IMR-90 (cell line): Measurements from ENCODE around the gene CD300LF. TPM values are rescaled to one million over a fixed set of nuclear protein-coding genes. Genes with fewer than 3 reads are reported as not detected.

Experiments
- ATAC-seq: fragments of 200-7000 bp; cut with Tn5 transposase; 2 replicates; pipeline ENCODE4 v1.9.1; 2020; ENCODE audit warnings: low read depth, mild to moderate bottlenecking, moderate library complexity
- BruUV-seq: library from RNA; stranded (reverse); fragments of 400-500 nt; replicated peaks from 2 replicates; lab custom pipeline; 2021; lab: Mats Ljungman, UMichigan
- CTCF ChIA-PET: fragments of 300-600 bp; formaldehyde crosslinking; extraction: SDS; loops from one replicate; lab custom pipeline; 2021; ENCODE audit warnings: antibody characterized with exemption; lab: Yijun Ruan, JAX
- POLR2A ChIA-PET: fragments of 300-600 bp; sonication (Branson Sonifier 250); formaldehyde crosslinking; loops from one replicate; lab custom pipeline; 2022; ENCODE audit warnings: antibody characterized with exemption; ENCODE audit not compliant: unreplicated experiment; lab: Charles Lee
- DNase-seq: peaks from one replicate; pipeline ENCODE4 v3.0.0; 2013
- H2AFZ ChIP-seq: replicated peaks from 2 replicates; pipeline ENCODE3; 2013; ENCODE audit warnings: low read length, mild to moderate bottlenecking; ENCODE audit not compliant: poor library complexity
- H2AK5ac ChIP-seq: 2 replicates; pipeline ENCODE4 v1.6.1; 2013; ENCODE audit warnings: low read depth, low read length, inconsistent platforms
- H2AK9ac ChIP-seq: replicated peaks from 2 replicates; pipeline ENCODE3; 2013; ENCODE audit warnings: mild to moderate bottlenecking, low read depth, low read length, moderate library complexity; ENCODE audit not compliant: poor library complexity
- H2BK120ac ChIP-seq: 2 replicates; pipeline ENCODE4 v1.6.1; 2013; ENCODE audit warnings: low read depth, low read length, inconsistent platforms
- H2BK15ac ChIP-seq: 3 replicates; pipeline ENCODE4 v1.6.1; 2013; ENCODE audit warnings: low read depth, low read length, inconsistent platforms
- H2BK20ac ChIP-seq: 2 replicates; pipeline ENCODE4 v1.6.1; 2013; ENCODE audit warnings: low read depth, mild to moderate bottlenecking, inconsistent platforms, low read length, moderate library complexity
- H2BK5ac ChIP-seq: 2 replicates; pipeline ENCODE4 v1.6.1; 2013; ENCODE audit warnings: mild to moderate bottlenecking, low read depth, low read length, inconsistent platforms; ENCODE audit not compliant: poor library complexity, severe bottlenecking
- H3K14ac ChIP-seq: replicated peaks from 2 replicates; pipeline ENCODE4 v1.6.1; 2013; ENCODE audit warnings: low read depth, low read length, inconsistent platforms
- H3K18ac ChIP-seq: 2 replicates; pipeline ENCODE4 v1.6.1; 2013; ENCODE audit warnings: low read depth, low read length, control low read depth
- H3K23ac ChIP-seq: 2 replicates; pipeline ENCODE4 v1.6.1; 2013; ENCODE audit warnings: low read depth, low read length, inconsistent platforms
- H3K27ac ChIP-seq: 2 replicates; pipeline ENCODE4 v1.5.1; 2013; ENCODE audit warnings: mild to moderate bottlenecking, control low read depth, low read length; ENCODE audit not compliant: insufficient read depth
- H3K27me3 ChIP-seq: 2 replicates; pipeline ENCODE4 v1.6.1; 2013; ENCODE audit warnings: low read length; ENCODE audit not compliant: control insufficient read depth, insufficient read depth
- H3K36me3 ChIP-seq: 2 replicates; pipeline ENCODE4 v1.6.1; 2013; ENCODE audit warnings: low read length, mixed read lengths; ENCODE audit not compliant: control insufficient read depth, insufficient read depth
- H3K4ac ChIP-seq: 2 replicates; pipeline ENCODE4 v1.6.1; 2013; ENCODE audit warnings: low read depth, low read length, inconsistent platforms
- H3K4me1 ChIP-seq: 2 replicates; pipeline ENCODE4 v1.6.1; 2013; ENCODE audit warnings: low read length, mixed read lengths; ENCODE audit not compliant: control insufficient read depth, insufficient read depth
- H3K4me2 ChIP-seq: 2 replicates; pipeline ENCODE4 v1.6.1; 2013; ENCODE audit warnings: low read depth, mild to moderate bottlenecking, control low read depth, low read length, moderate library complexity
- H3K4me3 ChIP-seq: 2 replicates; pipeline ENCODE4 v1.5.1; 2013; ENCODE audit warnings: low read depth, mild to moderate bottlenecking, control low read depth, low read length, moderate library complexity; ENCODE audit not compliant: insufficient read depth
- H3K56ac ChIP-seq: 2 replicates; pipeline ENCODE4 v1.6.1; 2013; ENCODE audit warnings: low read length, inconsistent platforms; ENCODE audit not compliant: insufficient read depth; ENCODE audit errors: extremely low read depth
- H3K79me1 ChIP-seq, 2 experiments: 2 replicates each; pipeline ENCODE4 v1.6.1; 2013; ENCODE audit warnings: low read length in 2 of 2, inconsistent platforms in 1 of 2, low read depth in 1 of 2
- H3K9ac ChIP-seq: 2 replicates; pipeline ENCODE4 v1.6.1; 2013; ENCODE audit warnings: low read depth, low read length, control low read depth
- H3K9me1 ChIP-seq: 2 replicates; pipeline ENCODE4 v1.6.1; 2013; ENCODE audit warnings: low read length, inconsistent platforms; ENCODE audit not compliant: insufficient read depth
- H3K9me3 ChIP-seq: 2 replicates; pipeline ENCODE4 v1.6.1; 2013; ENCODE audit warnings: low read length; ENCODE audit not compliant: control insufficient read depth, insufficient read depth
- H4K20me1 ChIP-seq: 2 replicates; pipeline ENCODE4 v1.6.1; 2013; ENCODE audit warnings: low read length, inconsistent platforms; ENCODE audit not compliant: insufficient read depth
- H4K5ac ChIP-seq: 2 replicates; pipeline ENCODE4 v1.6.1; 2013; ENCODE audit warnings: mild to moderate bottlenecking, low read depth, low read length, control low read depth
- H4K8ac ChIP-seq, 2 experiments: 2 replicates each; pipeline ENCODE4 v1.6.1; 2013; ENCODE audit warnings: low read depth in 2 of 2, low read length in 2 of 2, control low read depth in 1 of 2, inconsistent platforms in 1 of 2
- H4K91ac ChIP-seq: 2 replicates; pipeline ENCODE4 v1.6.1; 2013; ENCODE audit warnings: low read depth, low read length, inconsistent platforms; ENCODE audit not compliant: insufficient read depth
- BHLHE40 ChIP-seq: fragments of 150-350 bp; IDR thresholded peaks from 2 replicates; pipeline ENCODE4 v1.6.1; 2016; ENCODE audit warnings: mild to moderate bottlenecking, low read depth, low read length
- CEBPB ChIP-seq: IDR thresholded peaks from 2 replicates; pipeline ENCODE4 v1.6.1; 2012; ENCODE audit warnings: low read depth, low read length, improper control_type of control experiment
- CHD1 ChIP-seq: IDR thresholded peaks from 2 replicates; pipeline ENCODE4 v1.6.1; 2012; ENCODE audit warnings: low read depth, low read length, improper control_type of control experiment
- CTCF ChIP-seq: conservative IDR thresholded peaks from 2 replicates; pipeline ENCODE4 v1.5.1; 2012; ENCODE audit warnings: mild to moderate bottlenecking, low read depth, low read length, improper control_type of control experiment
- ELK1 ChIP-seq: fragments of 150-350 bp; IDR thresholded peaks from 2 replicates; pipeline ENCODE4 v1.6.1; 2016; ENCODE audit warnings: low read depth, mild to moderate bottlenecking, low read length, moderate library complexity, borderline replicate concordance
- FOS ChIP-seq: fragments of 150-350 bp; IDR thresholded peaks from 2 replicates; pipeline ENCODE4 v1.6.1; 2016; ENCODE audit warnings: low read depth, low read length
- MAFK ChIP-seq: IDR thresholded peaks from 2 replicates; pipeline ENCODE4 v1.6.1; 2012; ENCODE audit warnings: low read depth, low read length, improper control_type of control experiment
- MAZ ChIP-seq: IDR thresholded peaks from 2 replicates; pipeline ENCODE4 v1.6.1; 2012; ENCODE audit warnings: low read depth, mild to moderate bottlenecking, low read length, improper control_type of control experiment, moderate library complexity, borderline replicate concordance
- MXI1 ChIP-seq: IDR thresholded peaks from 2 replicates; pipeline ENCODE4 v1.6.1; 2012; ENCODE audit warnings: low read depth, mild to moderate bottlenecking, low read length, moderate library complexity, borderline replicate concordance
- NFE2L2 ChIP-seq: fragments of 150-350 bp; IDR thresholded peaks from 2 replicates; pipeline ENCODE4 v1.6.1; 2016; ENCODE audit warnings: low read depth, mild to moderate bottlenecking, low read length
- POLR2A ChIP-seq: IDR thresholded peaks from 2 replicates; pipeline ENCODE4 v1.6.1; 2012; ENCODE audit warnings: mild to moderate bottlenecking, low read depth, low read length
- RAD21 ChIP-seq: IDR thresholded peaks from 2 replicates; pipeline ENCODE4 v1.6.1; 2012; ENCODE audit warnings: low read length, improper control_type of control experiment
- RCOR1 ChIP-seq: IDR thresholded peaks from 2 replicates; pipeline ENCODE4 v1.6.1; 2012; ENCODE audit warnings: mild to moderate bottlenecking, low read length, improper control_type of control experiment; ENCODE audit not compliant: insufficient replicate concordance
- RFX5 ChIP-seq: IDR thresholded peaks from 2 replicates; pipeline ENCODE4 v1.8.0; 2012; ENCODE audit warnings: low read depth, mild to moderate bottlenecking, low read length, moderate library complexity
- SMC3 ChIP-seq: fragments of 150-350 bp; IDR thresholded peaks from 2 replicates; pipeline ENCODE4 v1.6.1; 2016; ENCODE audit warnings: low read depth, mild to moderate bottlenecking, antibody characterized with exemption, low read length, moderate library complexity
- USF2 ChIP-seq: fragments of 150-350 bp; IDR thresholded peaks from 2 replicates; pipeline ENCODE4 v1.6.1; 2017; ENCODE audit warnings: mild to moderate bottlenecking, antibody characterized with exemption, low read length, low read depth
- WGBS, 2 experiments: methylation state at CpG; one replicate each; pipeline versions ENCODE4 v1.1.5 to v1.1.7; 2013; ENCODE audit warnings: missing lambda C conversion rate in 2 of 2; ENCODE audit not compliant: insufficient read length in 1 of 2; ENCODE audit errors: extremely low coverage in 2 of 2; 5-methylcytosine and 5-hydroxymethylcytosine counted together
- dilution Hi-C: fragments of 300-500 bp; cut with HindIII; formaldehyde crosslinking; loops from one replicate; pipeline ENCODE4 v1.14.3; 2018; ENCODE audit warnings: low sequenced_read_pairs; ENCODE audit not compliant: unreplicated experiment
- in situ Hi-C: fragments of 300-500 bp; cut with MboI; formaldehyde crosslinking; loops from 3 replicates; pipeline ENCODE4 v1.14.3; 2019; ENCODE audit warnings: low sequenced_read_pairs, inconsistent platforms, mixed read lengths
- intact Hi-C: fragments of 100-400 bp; cut with micrococcal nuclease; formaldehyde crosslinking; loops from 2 replicates; pipeline ENCODE4 v1.10.0; 2022
- polyA plus RNA-seq, 3 experiments: library from polyadenylated mRNA; depleted of rRNA; stranded (reverse); fragments of >200 nt; gene quantifications; 2 replicates each; pipeline ENCODE4 v1.2.3, GENCODE V29; 2012; ENCODE audit warnings: low replicate concordance in 1 of 3
- total RNA-seq: library from RNA; depleted of rRNA; stranded (reverse); fragments of >200 nt; gene quantifications from 2 replicates; pipeline ENCODE4 v1.2.3, GENCODE V29; 2012

Gene CD300LF
- total and polyA plus RNA-seq, 2 of the 4 experiments (the other 2 are of a cell fraction): not detected

GRCh38 chr17:74647871-74648672 is 64.7 kb downstream of the CD300LF start:
- H2BK15ac ChIP-seq: no peak overlapping the region
- H4K5ac ChIP-seq: no peak overlapping the region
- no peaks in the 10 kb centered on the region for H3K4me1 ChIP-seq
- H2BK120ac ChIP-seq: no peak overlapping the region
- no peaks in the 10 kb centered on the region for H4K20me1 ChIP-seq
- no peak overlapping the region for H3K4me2 ChIP-seq
- no peaks in the 10 kb centered on the region; the same call in 1 of the 2 replicates for H3K27me3 ChIP-seq
- H3K9me3 ChIP-seq: no peaks in the 10 kb centered on the region
- H2AK5ac ChIP-seq: no peak overlapping the region
- H4K8ac ChIP-seq: no peak overlapping the region
- no peak overlapping the region for H2AK9ac ChIP-seq
- H2AFZ ChIP-seq: no peak overlapping the region
- intact Hi-C loops (no loop called here), in situ Hi-C loops (no loop called here), dilution Hi-C loops (no loop called here)
- no peak overlapping the region for H2BK20ac ChIP-seq
- no peak overlapping the region for H3K4me3 ChIP-seq
- H3K27ac ChIP-seq: no peak overlapping the region
- no TSS peak for BruUV-seq
- H3K79me1 ChIP-seq: no peaks in the 10 kb centered on the region
- no peaks in the 10 kb centered on the region for H3K9me1 ChIP-seq
- H3K18ac ChIP-seq: no peak overlapping the region
- H2BK5ac ChIP-seq: no peak overlapping the region
- no peak overlapping the region for H3K14ac ChIP-seq
- WGBS, 2 experiments: 61% methylated on average over 3 of the region's 9 CpGs; no CpG with 5 or more reads in 1 of the 2 experiments
- no peak overlapping the region for H4K91ac ChIP-seq
- H3K23ac ChIP-seq: no peak overlapping the region
- no peak overlapping the region for H3K9ac ChIP-seq
- no peak for DNase-seq
- TF ChIP-seq CTCF (no peak), NFE2L2 (no peak), FOS (no peak), CEBPB (no peak), RCOR1 (no peak), ELK1 (no peak), BHLHE40 (no peak), SMC3 (no peak), RAD21 (no peak), MXI1 (no peak), CHD1 (no peak), POLR2A (no peak), MAZ (no peak), USF2 (no peak), MAFK (no peak), RFX5 (no peak)
- no peaks in the 10 kb centered on the region for H3K36me3 ChIP-seq
- ChIA-PET CTCF (no interaction called here), POLR2A (no interaction called here)
- no peak overlapping the region for H3K4ac ChIP-seq
- no peak for ATAC-seq
- H3K56ac ChIP-seq: no peak overlapping the region
